T-helper 2 cell treated with Interferon-gamma antibody and Interleukin-4, amounts not matched to agents 100 ng/mL and 5 ng/mL, for 36 hours (primary cell): ENCODE results near the gene CHST15. TPM values are rescaled to one million over a fixed set of nuclear protein-coding genes. Genes with fewer than 3 reads are reported as not detected.
"Not testable (repeated sequence)": the region's sequence is repeated elsewhere in the genome, so short reads cannot be mapped to it uniquely, and the experiment has no call there.

Experiments used
- intact Hi-C: fragments of 100-400 bp; cut with micrococcal nuclease; formaldehyde crosslinking; loops from one replicate; pipeline ENCODE4 v1.15.1; 2023
- total RNA-seq: library from RNA; stranded (reverse); gene quantifications from 2 replicates; pipeline ENCODE4 v1.2.3, GENCODE V29; 2022

The CHST15 gene
- total RNA-seq, 1 donor from 2014 or later = not detected

- intact Hi-C loops = no loop called here
Observed at GRCh38 chr10:124045801-124046355, 47.5 kb downstream of the CHST15 start.

- intact Hi-C loops = no loop called here
Observed at GRCh38 chr10:124045276-124045675, 48.1 kb downstream of the CHST15 start.

DNA sequence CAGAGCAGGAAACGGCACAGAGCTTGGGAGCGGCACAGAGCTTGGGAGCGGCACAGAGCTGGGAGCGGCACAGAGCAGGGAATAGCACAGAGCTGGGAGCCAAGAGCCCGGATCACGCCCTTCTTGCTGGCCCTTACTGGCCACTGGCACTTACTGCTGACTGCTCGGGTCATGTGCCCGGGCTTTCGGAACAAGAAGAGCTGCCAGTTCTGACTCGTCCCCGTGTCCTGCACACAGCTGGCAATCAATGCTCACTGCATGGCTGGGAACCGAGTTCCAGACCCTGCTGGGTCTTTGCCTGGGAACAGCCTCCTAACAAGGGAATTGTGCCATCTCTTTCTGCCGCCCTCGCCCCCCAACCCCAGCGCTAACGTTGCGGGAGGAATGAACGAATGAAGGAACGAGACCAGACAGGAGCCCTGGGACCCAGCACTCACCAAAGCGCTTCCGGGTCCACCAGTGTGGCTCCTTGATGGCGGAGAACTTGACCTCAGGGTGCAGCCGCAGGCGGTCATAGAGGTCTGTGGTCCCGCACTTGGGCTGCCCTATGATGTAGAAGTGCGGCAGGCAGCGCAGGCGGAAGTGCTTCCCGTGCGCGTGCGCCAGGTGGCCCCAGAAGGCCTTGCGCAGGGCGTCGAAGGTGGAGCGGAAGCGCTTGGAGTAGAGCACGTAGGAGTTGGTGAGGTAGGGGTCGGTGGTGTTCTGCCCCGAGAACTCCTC is 49.1 kb downstream of the CHST15 start:
- intact Hi-C loops = no loop called here

DNA sequence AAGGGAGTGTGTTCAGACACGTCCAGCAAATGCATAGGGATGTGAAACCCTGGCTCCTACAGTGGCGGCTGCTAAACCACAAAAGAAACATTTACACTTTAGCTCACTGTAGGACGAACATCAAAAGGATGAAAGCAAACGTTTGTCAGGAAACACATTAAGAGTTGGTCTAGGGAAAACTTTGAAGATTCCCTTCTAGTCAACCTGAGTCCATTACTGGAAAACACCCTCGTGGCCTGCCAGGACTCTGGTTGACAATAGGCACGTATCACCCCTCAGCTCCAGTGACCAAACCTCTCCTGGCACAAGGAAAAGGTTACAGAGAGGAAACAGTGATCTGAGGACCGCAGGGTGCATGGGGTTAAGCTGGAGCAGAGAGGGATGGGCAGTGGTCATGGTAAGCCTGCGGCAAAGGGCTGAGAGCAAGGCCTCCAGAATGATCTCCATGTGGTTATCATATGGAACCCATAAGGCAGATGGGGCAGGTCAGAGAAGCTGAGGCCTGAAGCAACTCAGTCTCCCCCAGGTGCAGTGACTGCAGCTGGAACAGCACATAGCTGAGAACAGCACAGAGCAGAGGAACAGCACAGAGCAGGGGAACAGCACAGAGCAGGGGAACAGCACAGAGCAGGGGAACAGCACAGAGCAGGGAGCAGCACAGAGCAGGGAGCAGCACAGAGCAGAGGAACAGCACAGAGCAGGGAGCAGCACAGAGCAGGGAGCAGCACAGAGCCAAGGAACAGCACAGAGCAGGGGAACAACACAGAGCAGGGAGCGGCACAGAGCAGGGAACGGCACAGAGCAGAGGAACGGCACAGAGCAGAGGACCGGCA is 49.9 kb downstream of the CHST15 start:
- intact Hi-C loops = no loop called here

GRCh38 chr10:124042656-124043309 is 50.6 kb downstream of the CHST15 start:
- intact Hi-C loops = no loop called here

- intact Hi-C loops = no loop called here
Observed at GRCh38 chr10:124041675-124042445, 51.5 kb downstream of the CHST15 start.

DNA sequence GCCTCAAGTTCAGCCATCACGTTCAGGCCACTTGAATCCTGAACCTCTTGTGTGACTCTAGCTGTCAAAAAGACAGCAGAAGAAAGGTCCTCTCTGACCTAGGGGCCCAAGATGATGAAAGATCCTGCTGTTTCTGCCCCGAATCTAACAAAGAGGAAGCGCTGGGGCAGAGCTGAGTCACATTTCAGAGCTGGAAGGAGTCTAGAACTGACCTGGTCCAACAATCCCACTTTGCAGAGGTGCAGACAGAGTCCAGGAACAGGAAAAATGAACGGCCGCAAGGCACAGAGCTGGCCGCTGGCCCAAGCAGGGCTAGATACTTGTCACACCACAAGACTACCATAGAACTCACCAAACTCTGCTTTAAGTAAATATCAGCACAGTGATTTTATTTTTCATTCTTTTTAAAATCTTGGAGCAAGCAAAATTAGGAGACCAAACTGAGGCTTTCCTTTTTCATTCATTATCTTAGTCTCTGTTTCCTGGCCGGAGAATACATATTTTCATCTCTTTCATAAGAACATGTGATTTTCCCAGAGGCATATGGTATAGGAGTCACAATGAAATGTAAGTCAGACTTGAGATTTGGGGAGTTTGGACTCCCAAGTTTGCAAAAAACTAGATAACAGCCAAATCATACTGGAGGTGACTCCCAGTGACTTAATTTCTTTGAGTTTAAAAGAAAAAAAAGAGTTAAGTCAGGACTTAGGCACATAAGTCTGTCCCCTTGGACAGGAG is 52.8 kb downstream of the CHST15 start:
- intact Hi-C loops = no loop called here

GRCh38 chr10:124039483-124040013 is 53.9 kb downstream of the CHST15 start:
- intact Hi-C loops = no loop called here

DNA sequence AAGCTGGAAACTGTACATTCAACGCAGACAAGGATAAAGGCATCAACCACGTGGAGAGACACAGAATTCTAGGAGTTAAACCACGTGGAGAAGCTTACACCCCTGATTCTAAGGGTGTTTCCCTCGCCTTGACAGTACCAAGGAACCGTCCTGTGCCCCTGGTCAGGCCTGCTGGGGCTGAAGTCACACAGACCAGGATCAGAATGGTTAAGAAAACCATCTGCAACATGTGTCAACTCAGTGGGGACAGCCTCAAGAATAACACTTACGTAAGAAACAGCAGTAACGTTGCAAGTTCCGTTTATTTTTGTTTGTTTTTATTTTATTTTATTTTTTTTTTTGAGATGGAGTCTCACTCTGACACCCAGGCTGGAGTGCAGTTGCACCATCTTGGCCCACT is 55.6 kb downstream of the CHST15 start:
- intact Hi-C loops = no loop called here

- intact Hi-C loops = no loop called here
Observed at GRCh38 chr10:124037286-124037685, 56.1 kb downstream of the CHST15 start.

- intact Hi-C loops = no loop called here
Observed at GRCh38 chr10:124036746-124037145, 56.7 kb downstream of the CHST15 start.

DNA sequence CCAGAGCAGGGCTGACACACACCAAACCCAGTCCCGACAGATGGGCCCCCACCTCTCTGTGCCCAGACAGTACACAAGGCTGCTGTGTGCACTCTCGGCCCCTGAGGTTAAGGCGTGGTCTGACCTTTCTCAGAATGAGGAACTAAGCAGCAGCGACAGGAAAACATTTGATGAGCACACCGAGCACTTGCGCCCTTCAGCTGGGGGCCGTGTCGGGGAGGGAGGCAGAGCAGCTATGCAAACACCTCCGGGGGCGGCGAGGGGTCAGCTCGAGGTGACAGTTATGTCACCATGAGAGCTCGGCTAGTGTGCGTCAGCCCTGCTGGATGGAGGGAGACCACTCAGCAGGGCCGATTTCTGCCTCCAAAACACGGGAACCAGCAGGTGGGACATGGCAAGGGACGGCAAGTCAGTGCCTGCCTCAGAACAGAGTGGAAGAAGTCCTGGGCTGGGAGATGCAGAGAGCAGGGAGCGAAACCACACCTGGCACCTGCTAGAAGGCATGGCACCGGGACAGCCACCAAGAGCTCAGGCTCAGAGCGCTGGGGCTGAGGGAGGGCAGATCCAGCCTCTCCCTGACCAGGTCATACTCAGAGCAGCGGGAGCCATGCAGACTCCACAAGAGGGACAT is 57.4 kb downstream of the CHST15 start:
- intact Hi-C loops = no loop called here

DNA sequence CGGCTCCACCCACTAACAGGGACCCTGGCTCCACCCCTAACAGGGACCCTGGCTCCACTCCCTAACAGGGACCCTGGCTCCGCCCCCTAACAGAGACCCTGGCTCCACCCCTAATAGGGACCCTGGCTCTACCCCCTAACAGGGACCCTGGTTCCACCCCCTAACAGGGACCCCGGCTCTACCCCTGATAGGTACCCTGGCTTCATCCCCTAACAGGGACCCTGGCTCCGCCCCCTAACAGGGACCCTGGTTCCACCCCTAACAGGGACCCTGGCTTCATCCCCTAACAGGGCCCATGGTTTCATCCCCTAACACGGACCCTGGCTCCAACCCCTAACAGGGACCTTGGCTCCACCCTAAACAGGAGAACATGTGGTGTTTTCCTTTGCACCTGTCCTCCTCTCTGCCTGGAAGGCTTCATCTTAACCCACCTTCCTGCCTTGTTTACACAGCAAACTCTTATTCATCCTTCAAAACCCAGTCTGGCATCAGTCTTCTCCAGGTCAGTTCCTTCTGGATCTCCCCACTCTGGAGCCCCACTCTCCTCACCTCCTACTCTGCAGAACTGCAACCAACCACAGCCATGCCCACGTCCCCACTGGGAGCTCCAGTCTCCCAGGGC is 58.0 kb downstream of the CHST15 start:
- intact Hi-C loops = no loop called here

GRCh38 chr10:124034576-124035305 is 58.7 kb downstream of the CHST15 start:
- intact Hi-C loops = not testable (repeated sequence)

GRCh38 chr10:124033887-124034218 is 59.5 kb downstream of the CHST15 start:
- intact Hi-C loops = no loop called here

DNA sequence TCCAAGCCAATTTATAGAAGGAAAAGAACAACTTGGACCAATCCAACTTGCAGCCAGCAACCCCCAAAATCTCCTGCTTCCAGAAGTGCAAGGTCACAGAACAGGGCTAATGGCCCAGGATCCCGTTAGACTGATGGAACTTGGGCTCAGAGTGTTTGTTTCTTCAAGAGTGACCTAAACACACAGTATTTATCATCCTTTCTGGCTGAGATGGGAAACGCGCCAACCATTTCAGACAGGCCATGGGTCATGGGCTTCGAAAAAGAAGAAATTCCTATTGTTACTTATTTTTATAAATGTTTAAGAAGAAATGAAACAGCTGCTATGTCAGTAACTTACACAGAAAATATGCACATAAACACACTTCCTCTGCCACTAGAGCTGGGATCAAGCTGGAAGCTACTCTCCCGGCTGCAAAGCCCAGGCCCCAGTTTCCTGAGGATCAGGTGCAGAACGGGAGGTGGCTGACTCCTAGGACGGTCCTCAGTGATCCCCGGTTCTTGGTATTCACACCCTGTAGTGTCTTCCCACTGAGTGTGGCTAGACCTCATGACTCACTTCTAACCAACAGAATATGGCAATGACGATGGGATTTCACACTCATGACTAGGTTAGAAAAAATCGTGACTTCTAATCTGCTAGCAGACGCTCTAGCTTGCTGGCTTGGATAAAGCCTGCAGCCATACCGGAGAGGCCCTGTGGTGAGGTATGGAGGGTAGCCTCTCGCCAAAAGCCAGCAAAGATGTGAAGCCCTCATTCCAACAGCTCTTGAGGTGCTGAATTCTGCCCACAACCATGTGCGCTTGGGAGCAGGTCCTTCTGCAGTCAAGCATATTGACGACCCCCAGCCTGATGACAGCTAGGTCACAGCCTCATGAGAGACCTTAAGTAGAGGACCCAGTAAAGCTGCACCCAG is 60.2 kb downstream of the CHST15 start:
- intact Hi-C loops = no loop called here

- intact Hi-C loops = no loop called here
Observed at GRCh38 chr10:124032087-124032935, 61.1 kb downstream of the CHST15 start.
